ENCODE measurements around the gene PEX16.
"Not testable (repeated sequence)": the region's sequence is repeated elsewhere in the genome, so short reads cannot be mapped to it uniquely, and the experiment has no call there.

The PEX16 gene

GRCh38 chr11:45917286-45917622 lies 423 bp downstream of the PEX16 start:
- no peak for DNase-seq

- DNase-seq, result no peak
Measured at GRCh38 chr11:45915446-45915845, 2.2 kb downstream of the PEX16 start.

- DNase-seq, result no peak
Measured at GRCh38 chr11:45913942-45914635, 3.6 kb downstream of the PEX16 start.

- no peak for DNase-seq
Measured at GRCh38 chr11:45913514-45913913, 4.2 kb downstream of the PEX16 start.

GRCh38 chr11:45910623-45911022 lies 7.1 kb downstream of the PEX16 start:
- no peak for DNase-seq

GRCh38 chr11:45909594-45910475 lies 7.8 kb downstream of the PEX16 start:
- no peak for DNase-seq

GRCh38 chr11:45907911-45908370 lies 9.7 kb downstream of the PEX16 start:
- DNase-seq, result no peak

- DNase-seq, result no peak
Measured at GRCh38 chr11:45906965-45907611, 10.6 kb downstream of the PEX16 start, which contains the start of gene FREY1. Gene FREY1, minus strand, starts transcription at chr11:45907271. Its CDS starts 26 bp downstream, at chr11:45907245.

GRCh38 chr11:45906096-45906682 lies 11.5 kb downstream of the PEX16 start:
- DNase-seq, result no peak

- DNase-seq, result not testable (repeated sequence)
Measured at GRCh38 chr11:45905576-45905975, 12.1 kb downstream of the PEX16 start.

- DNase-seq, result no peak
Measured at GRCh38 chr11:45905095-45905494, 12.6 kb downstream of the PEX16 start.

GRCh38 chr11:45904309-45904915 lies 13.3 kb downstream of the PEX16 start:
- DNase-seq, result no peak

GRCh38 chr11:45902452-45903380 lies 15.0 kb downstream of the PEX16 start:
- no peak for DNase-seq

GRCh38 chr11:45901626-45902025 lies 16.1 kb downstream of the PEX16 start:
- DNase-seq, result no peak

- DNase-seq, result no peak
Measured at GRCh38 chr11:45900916-45901617, 16.6 kb downstream of the PEX16 start.

GRCh38 chr11:45900175-45900800 lies 17.4 kb downstream of the PEX16 start:
- DNase-seq, result peak in 1 of 2 experiments; percentile 25

- peak; percentile 88 to 89 for DNase-seq
Measured at GRCh38 chr11:45899448-45900174, 18.1 kb downstream of the PEX16 start.

GRCh38 chr11:45899086-45899447 lies 18.6 kb downstream of the PEX16 start:
- DNase-seq, result no peak

- DNase-seq, result no peak
Measured at GRCh38 chr11:45897556-45897955, 20.1 kb downstream of the PEX16 start.
